ENCODE data around the gene FLT4.

FLT4 gene

DNA sequence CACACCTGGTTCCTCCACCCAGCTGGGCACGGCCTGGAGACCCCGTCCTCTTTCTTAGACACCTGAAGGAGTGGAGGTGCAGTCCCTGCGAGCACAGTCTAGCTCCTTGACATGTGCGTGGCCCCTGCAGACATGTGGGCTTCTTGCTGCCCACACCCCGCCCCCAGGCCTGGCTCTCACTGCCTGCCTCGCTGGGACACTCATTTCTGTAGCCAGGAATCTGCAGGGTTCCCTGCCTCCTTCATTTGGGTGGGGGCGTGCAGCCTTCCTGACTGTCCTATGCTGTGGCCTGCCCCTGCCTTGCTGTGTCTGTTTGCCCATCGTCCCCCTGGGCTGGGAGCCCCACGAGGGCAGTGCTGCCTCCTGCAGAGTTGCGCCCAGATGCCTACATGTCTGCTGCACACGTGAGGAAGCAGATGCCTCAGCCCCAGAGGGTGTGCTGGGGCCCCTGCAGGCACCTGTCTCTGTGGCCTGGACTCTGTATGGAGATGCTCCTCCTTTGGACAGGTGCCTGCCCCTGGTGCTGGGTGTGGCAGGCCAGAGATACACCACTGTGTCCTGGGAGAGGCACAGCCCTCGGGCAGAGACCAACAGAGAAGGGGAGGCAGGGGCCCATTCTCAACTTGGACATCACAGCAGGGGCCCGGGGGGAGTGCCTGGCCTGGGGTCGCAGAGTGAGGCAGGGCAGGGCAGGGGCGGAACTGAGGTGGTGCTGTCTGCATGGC lies 22.6 kb downstream of the FLT4 start:
- no peak for DNase-seq (ENCODE audit: low spot score)

DNA sequence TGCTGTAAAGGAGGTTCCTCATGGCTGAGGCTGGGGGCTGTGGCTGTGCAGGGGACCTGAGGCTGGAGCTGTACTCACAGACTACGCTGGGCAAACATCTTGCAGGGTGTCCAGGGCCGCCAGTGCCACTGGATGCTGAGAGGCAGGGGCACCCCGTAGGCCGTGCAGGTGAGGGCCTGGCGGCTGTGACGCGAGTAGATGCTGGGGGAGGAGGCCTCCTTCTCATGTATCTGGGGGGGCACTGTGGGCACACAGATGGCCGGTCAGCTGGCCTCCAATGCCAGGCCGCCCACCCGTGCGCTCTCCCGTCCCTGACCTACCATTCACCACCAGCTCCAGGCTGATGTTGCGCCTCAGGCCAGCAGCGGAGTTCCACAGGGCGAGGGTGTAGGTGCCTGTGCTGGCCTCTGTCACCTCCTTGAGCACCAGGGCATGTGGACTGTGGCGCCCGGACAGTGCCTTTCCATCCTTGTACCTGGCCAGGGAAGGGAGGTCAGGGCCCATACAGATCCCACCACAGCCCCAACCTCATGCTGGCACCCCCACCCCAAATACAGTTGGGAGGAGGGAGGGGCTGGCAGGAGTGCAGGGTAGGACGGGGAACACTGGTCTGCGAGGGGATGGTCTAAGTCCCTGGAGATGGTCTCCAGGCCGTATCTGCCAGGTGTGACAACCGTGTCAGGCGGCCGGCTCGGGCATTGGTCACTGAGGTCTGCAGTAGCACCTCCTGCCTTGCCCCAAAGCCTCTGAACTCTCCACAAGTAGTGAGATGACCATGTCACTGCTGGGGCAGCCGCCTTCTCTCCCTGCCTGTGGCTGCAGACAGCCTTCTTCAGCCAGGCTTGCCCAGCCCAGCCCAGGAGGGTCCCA lies 23.4 kb downstream of the FLT4 start:
- no peak for DNase-seq (ENCODE audit: low spot score)

DNA sequence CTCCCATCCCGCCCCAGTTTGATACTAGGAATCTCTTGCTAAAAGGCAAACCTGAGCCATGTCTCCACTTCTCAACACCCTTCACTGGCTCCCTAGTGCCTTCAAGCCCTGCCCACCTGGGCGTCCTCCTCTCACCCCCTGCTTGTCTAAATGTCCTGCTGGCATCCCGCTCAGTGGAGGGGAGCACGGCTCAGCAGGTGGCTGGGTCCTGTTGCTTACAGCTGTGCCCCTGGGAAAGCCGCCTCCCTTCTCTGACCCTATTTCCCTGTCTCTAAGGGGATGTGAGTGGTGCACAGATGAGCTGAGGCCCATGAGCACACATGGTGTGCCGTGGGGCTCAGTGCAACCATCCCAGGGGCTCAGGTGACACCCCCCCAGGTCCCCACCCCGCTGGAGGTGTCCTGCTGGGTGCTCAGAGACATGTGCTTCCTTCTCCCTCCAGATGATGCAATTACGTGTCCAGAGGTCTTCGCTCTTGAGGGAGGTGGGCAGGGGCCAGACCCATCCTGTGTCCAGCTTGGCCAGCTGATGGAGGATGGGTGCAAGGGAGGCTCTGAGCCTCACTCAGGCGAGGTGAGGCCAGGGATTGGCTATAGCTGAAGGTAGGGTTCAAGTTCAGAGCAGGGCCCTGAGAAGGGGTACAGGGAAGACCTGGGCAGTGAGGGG lies 24.1 kb downstream of the FLT4 start:
- no peak for DNase-seq (ENCODE audit: low spot score)

DNA sequence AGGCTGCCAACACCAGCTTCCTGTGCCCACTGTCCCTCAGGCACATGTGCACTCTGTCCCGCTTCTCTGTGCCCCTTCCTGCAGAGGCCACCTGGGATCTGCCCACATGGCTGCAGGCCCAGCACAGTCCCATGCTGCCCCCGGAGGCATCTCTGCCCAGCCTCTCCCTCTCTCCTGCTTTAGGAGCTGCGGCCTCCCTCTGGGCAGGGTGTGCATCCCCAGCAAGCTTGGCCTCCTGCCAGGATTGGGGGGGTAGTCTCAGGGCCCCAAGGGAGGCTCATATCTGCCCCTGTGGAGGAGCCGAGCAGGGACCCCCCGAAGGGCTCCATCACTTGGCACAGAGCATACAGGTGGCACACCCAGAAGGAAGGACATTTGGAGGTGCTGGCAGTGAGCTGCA lies 24.8 kb downstream of the FLT4 start:
- no peak for DNase-seq (ENCODE audit: low spot score)

DNA sequence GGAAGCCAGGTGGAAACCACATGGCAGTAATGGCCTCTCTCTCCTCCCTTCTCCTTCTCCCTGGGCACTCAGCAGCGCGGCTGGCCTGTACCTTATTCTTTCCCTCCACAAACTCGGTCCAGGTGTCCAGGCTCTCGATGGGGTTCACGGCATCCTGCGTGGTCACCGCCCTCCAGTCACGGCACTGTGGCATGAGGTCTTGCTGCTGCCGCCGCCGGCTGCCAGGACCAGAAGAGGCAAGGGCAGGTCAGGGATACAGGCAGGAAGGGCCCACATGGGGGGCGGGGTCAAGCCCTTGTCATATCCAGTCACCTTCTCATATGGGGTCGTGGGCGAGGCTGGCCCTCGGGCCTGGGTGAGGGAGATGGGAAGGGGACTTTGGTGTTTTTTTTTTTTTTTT lies 25.6 kb downstream of the FLT4 start:
- DNase-seq (ENCODE audit: low spot score), result no peak

DNA sequence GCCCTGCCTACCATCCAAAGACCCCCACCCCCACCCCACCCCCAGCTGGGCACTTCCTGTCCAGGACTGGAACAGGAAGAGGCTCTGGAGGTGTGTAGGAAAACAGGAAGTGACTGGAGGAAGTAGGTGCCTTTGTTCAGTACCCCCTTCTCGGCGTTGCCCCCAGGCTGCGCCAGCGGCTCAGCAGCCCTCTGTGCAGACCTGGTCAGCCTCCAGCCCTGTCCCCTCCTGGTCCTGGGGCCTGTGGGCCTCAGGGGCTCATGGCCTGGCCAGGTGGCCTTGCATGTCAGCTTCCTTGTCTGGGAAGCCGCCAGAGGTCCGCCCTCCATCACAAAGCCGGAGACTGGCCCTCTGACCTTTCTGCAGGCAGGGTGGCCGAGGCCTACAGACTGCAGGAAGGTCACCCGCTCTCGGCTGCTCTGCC lies 26.0 kb downstream of the FLT4 start:
- DNase-seq (ENCODE audit: low spot score), result no peak

DNA sequence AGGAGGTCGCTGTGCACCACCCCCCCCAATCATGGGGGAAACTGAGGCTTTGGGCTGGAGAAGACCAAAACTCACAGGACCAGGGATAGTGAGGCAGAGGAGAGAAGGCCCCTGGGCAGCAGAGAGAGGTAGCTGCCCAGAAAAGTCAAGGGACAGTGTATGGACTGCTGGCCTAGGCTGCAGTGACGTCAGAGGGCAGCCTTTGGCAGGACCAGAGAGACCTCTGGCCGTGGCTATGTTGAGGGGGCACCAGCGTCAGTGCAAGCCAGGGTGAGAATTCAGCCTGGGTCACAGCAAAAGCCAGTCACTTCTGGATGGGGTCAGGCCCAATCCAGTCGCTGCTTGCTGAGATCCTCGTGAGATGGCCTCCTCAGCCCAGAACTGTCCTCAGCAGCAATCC lies 26.5 kb downstream of the FLT4 start:
- no peak for DNase-seq (ENCODE audit: low spot score)

DNA sequence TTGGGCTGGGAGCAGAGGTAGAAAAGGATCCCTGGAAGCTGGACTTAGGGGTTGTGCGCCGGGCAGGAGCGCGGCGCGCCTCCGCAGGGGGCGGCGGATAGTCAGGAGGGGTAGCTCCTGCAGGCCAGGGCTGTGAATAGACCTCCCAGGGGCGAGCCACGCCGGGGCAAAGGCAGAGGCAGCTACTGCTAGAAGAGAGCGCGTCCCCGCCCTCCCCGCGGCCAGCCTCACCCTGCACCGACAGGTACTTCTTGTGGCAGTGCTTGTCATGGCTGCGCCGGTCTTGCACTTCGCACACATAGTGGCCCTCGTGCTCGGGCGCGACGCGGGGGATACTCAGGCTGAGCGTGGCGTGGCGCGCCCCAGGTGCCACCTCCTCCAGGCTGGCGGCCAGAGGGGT lies 28.1 kb downstream of the FLT4 start:
- no peak for DNase-seq (ENCODE audit: low spot score)

DNA sequence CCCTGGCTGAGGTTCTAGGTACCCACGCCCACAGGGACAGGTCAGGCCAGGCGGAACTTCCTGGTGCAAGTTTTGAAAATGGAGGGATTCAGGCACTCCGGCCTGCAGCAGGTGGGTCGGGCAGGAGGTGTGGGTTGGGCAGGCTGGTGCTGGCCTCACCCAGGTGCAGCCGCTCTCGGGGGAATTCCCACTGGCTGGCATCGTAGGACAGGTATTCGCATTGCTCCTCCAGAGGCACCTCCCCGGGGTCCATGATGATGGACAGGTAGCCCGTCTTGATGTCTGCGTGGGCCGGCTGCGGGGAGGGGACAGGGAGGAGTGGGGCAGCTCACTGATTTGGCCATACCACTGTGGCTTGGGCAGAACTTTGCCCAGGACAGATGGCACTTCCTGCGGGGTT lies 29.4 kb downstream of the FLT4 start:
- no peak for DNase-seq (ENCODE audit: low spot score)

DNA sequence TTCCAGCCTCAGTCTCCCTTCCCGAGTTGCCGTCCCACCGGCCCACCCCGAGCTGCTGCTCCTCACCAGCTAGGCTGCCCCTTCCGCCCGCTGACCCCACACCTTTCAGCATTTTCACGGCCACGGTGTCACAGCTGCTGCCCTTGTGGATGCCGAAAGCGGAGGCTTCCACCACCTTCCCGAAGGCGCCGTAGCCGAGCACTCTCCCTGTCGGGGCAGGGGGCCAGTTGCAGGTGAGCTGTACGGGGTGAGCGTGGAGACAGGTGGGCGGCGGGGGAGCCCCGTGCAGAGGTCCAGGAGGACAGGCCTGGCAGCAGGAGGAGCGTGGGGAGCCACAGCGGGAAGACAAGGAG lies 29.9 kb downstream of the FLT4 start:
- DNase-seq (ENCODE audit: low spot score), result no peak

DNA sequence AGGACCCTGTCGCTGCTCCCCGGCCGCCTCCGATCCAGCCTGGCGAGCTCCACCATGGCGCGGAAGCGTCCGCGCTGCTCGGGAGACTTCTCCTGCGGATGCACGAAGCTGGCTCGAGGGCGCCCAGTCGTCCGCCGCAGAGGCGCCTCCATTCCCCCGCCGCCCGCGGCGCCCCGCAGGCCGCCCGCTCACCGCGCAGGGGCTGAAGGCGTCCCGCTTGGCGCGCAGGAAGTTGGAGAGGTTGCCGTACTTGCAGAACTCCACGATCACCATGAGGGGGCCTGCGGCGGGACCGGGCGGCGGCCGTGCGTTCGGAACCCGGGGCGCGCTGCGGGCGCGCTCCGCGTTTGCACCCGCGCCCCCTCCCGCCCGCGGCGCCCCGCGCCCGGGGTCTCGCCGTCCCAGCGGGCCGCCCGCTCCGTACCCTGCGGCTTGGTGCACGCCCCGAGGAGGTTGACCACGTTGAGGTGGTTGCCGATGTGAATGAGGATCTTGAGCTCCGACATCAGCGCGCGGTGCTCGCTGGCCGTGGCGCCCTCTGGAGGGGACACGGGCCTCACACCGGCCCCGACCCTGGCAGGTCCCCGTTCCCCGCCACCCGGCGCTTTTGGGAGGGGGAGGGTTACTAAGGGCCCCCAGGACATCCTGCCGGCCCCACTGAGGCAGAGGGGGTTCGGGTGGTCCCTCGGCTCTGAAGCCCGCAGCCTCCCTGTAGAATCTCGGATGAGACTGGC lies 30.4 kb downstream of the FLT4 start:
- peak; percentile 57 for DNase-seq (ENCODE audit: low spot score)

DNA sequence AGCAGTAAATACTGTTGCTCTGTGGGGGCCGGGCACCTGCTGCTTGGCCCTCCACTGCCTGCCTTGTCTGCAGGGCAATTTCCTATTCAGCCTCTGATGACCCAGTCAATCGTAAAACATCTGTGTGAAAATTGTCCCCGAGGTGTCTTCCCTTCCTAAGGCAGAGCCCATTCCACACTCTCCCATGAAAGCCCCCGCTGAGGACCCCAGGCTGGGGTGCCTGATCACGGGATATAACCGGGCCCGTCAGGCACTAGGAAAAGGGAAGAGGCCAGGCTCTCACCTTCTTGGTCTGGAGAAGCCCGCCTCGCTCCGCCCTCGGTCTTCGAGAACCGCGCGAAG lies 30.9 kb downstream of the FLT4 start:
- no peak for DNase-seq (ENCODE audit: low spot score)

DNA sequence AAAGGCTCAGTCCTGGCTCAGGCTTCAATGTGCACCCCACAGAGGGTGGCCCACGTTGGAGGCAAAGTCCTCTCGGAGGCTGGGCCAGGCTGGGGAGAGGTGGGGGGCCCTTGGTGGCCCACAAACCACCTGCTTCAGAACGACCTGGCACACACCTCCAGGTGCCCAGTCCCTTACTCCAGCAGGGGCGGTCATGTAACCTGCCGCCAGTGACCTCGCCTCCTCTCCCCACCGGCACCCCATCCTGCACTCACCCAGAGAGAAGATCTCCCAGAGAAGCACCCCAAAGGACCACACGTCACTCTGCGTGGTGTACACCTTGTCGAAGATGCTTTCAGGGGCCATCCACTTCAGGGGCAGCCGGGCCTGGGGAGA lies 35.6 kb downstream of the FLT4 start:
- no peak for DNase-seq (ENCODE audit: low spot score)

DNA sequence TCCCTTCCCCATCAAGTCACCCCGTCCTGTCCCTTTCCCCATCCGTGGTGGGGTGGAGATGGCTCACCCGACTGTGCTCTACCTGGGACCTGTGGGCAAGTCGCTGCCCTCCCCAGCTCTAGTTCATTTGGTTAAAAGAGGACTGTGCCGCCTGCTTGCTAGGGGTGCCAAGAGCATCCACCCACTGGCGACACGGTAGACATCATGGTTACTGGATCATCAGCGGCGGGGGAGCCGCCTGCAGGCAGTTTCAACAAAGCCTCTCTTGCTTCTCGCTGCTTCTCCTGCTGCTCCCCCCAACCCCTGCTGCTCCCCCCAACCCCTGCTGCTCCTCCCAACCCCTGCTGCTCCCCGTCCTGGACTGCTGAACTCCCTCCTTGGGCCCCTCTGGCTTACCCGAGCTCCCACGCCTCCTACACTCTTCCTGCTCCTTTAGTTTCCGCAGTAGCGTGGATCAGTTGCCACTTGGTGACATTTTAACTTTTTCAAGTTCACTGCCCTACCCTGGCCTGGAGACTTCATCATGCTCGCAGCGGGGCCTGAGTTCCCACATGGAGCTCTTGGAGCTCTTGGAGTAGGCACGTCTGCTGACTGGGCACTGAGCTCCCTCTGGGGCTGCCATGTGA lies 36.1 kb downstream of the FLT4 start:
- no peak for DNase-seq (ENCODE audit: low spot score)

DNA sequence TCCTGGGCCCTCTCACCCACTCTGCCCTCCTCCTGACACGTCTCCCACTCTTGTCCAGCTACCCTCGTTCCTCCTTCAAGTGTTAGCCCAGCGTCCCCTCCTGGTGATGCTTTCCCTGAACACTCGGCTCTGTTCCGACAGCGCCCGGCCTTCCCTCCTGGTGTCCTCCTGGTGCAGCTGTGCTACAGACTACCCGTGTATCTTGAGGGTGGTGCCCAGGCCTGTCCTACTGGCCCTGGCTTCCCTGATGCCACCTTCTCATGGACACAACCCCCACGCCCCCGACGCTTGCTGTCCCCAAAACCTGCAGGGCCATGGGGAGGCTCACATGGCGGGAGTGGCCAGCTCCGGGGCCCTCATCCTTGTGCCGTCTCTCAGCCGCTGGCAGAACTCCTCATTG lies 36.7 kb downstream of the FLT4 start:
- no peak for DNase-seq (ENCODE audit: low spot score)

DNA sequence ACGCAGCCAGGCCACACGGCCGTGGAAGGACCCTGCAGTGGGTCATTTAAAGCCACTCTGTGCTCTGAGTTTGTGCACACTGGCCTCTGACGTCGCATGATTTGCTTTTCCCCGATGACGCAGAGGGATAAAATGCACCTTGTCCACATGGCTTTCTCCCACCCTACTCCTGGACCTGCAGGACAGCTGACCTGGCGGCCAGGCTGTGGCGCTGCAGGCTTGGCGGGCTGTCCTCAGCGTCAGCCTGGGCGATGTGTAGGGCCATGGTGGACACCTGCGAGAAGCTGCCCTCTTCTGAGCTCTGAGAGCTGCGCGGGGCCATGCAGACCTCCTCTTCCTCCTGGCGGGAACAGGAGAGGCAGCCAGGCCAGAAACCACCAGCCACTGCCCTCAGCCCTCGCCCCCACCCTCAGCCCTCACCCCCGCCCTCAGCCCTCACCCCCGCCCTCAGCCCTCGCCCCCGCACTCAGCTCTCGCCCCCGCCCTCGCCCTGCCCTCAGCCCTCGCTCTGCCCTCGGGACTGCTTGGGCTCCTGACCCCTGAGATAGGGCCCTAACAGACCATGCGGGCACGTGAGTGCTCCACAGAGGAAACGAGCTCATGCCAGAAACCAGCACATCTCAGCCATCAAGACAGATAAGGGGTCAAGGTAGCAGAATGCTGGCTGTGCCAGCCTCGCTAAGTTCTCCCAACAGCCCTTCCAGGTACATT lies 38.1 kb downstream of the FLT4 start:
- DNase-seq (ENCODE audit: low spot score), result no peak

DNA sequence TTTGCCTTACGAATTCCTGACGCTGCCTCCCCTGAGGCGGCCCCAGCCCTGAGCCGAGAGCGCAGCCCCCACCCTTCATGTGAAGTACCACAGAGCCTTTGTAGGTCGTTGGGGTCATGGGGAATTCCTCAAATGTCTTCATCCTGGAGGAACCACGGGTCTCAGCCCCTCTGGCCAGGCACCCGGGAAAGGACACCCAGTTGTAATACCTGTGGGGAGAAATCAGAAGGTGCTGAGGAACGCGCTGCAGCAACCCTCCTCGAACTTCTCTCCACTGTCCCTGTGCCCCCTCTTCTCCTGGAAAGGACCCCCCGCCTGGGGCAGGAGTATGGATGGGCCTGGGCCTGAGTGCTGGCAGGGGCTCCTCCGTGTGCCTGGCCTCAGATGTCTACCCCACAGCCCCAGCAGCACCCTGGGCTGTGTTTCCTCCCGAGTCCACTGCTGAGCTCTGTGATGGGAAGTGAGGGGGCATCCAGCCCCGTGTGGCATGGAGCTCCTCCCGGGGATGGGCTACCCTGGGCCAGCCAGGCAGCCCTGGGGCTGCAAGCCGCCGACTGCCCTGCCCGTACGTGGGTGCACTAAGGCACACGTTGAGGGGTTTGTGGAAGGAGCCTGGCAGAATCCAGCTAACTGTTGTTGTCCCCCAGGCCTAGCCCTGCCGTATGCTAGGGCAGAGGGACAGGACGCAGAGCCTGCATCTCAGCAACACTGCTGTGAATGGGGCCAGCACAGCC lies 39.4 kb downstream of the FLT4 start:
- no peak for DNase-seq (ENCODE audit: low spot score)

DNA sequence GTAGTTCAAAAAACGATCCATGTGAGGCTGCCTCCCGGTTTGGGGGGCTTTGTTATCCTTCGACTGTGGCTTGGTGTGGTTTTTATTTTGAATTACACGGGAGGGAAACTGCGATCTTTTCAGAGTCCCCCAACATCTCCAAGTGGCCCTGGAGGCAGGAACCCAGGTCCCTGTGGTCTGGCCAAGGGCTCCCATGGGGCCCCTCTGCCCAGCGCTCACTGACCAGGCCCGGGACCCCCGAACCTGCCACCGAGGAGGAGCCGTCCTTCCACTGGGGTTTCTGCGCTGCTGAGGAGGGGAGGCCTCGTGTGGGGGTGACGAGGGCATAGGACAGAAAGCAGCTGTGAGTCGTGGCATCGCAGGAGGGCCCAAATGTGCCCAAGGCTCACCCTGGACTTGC lies 40.0 kb downstream of the FLT4 start:
- no peak for DNase-seq (ENCODE audit: low spot score)

DNA sequence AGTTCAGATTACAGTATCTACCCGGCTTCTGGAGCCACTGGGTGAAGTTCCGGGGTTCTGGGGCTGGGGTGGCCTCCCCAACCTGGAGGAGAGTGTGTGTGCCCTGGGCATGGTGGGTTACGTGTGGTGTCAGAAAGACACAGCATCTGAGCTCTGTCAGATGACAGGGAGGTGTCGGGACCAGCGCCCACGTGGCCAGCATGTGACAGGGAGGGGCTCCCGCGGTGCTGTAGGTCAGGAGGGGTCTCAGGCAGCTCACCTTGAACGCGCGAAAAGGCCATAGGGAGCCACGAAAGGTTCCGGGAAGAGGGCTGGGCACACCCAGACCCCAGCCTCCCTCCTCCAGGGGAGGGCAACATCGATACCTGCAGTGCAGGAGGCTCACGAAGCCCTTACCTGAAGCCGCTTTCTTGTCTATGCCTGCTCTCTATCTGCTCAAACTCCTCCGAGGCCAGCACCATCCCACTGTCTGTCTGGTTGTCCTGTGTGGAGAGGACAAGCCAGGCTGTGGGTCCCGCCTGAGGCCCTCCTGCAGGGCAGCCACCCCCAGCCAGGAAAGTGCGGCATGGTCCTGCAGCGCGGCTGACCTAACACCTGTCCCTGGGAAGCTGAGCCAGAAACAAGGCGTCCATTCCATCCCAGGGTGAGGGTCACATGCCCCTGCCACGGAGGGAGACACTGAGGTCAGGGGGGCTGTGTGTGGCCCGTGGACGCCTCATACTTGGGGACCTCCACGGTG lies 40.7 kb downstream of the FLT4 start:
- DNase-seq (ENCODE audit: low spot score), result no peak
